Vagina (tissue), 2 donors: Measurements from ENCODE around the gene ATG4B. TPM values are rescaled to one million over a fixed set of nuclear protein-coding genes. Genes with fewer than 3 reads are reported as not detected.

Experiments used
- DNase-seq, 2 donors: peaks; one replicate each; pipeline ENCODE4 v3.0.0-alpha.2; 2017; ENCODE audit errors: extremely low spot score in 2 of 2
- H3K27ac ChIP-seq: fragments of 200-600 bp; sonication (generic); one replicate; pipeline ENCODE4 v1.5.1; 2019
- H3K27me3 ChIP-seq: fragments of 200-600 bp; sonication (generic); one replicate; pipeline ENCODE4 v1.5.1; 2019
- H3K36me3 ChIP-seq, 2 donors: fragments of 200-600 bp; sonication (generic); one replicate each; pipeline ENCODE4 v1.5.1; 2017 to 2019
- H3K4me1 ChIP-seq: fragments of 200-600 bp; sonication (generic); one replicate; pipeline ENCODE4 v1.5.1; 2019
- H3K4me3 ChIP-seq, 2 donors: fragments of 200-600 bp; sonication (generic); 1 replicate in 1 of 2; 2 replicates in 1 of 2; pipeline ENCODE4 v1.5.1; 2016 to 2019
- H3K9me3 ChIP-seq: fragments of 200-600 bp; sonication (generic); one replicate; pipeline ENCODE4 v1.5.1; 2019
- POLR2A ChIP-seq, 2 donors: fragments of 450-650 bp; IDR thresholded peaks; one replicate each; pipeline ENCODE4 v1.6.1; 2017; ENCODE audit warnings: antibody characterized with exemption in 2 of 2, mild to moderate bottlenecking in 2 of 2, moderate library complexity in 2 of 2
- POLR2AphosphoS5 ChIP-seq, 2 donors: sonication (generic); formaldehyde crosslinking; IDR thresholded peaks; one replicate each; pipeline ENCODE4 v1.9.0; 2017; ENCODE audit warnings: antibody characterized with exemption in 2 of 2, mild to moderate bottlenecking in 2 of 2, low read depth in 1 of 2; ENCODE audit not compliant: insufficient read depth in 1 of 2
- intact Hi-C: fragments of 100-400 bp; cut with DNase I; formaldehyde crosslinking; loops from one replicate; pipeline ENCODE4 v1.15.1; 2023
- total RNA-seq: library from RNA; depleted of rRNA; stranded (reverse); fragments of >200 nt; gene quantifications from one replicate; pipeline ENCODE4 v1.2.3, GENCODE V29; 2016
- TF ChIP-seq, protein P1 (sequence below), 3 experiments: fragments of 450-650 bp in 2 of 3; fragments of 200-600 bp in 1 of 3; sonication (generic) in 1 of 3; IDR thresholded peaks; one replicate each; pipeline ENCODE4 v1.5.1; 2017 to 2019; ENCODE audit warnings: antibody characterized with exemption in 3 of 3, mild to moderate bottlenecking in 2 of 3, moderate library complexity in 2 of 3

Gene ATG4B
- total RNA-seq, 1 donor from 2014 or later = 104 TPM

DNA sequence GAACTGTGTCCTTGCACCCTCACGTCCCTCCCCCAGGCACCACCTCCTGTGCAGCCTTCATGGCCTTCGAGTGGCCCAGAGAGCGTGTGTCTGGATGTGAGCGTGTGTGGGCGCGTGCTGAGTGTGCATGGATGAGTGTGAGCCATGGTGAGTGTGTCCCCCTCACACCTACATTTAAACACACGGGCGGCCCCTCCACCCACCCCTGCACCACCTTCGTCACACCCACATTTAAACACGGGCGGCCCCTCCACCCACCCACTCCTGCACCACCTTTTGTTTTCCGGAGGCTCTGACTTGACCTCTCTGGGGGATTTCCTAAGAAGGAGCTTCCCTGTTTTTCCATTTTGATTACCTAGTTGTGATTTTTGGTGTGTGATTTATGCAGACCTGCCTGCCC is 31.3 kb downstream of the ATG4B start:
- TF ChIP-seq POLR2A (IDR thresholded peaks at IDR 0.05) = no peak
- TF ChIP-seq, protein P1, sequence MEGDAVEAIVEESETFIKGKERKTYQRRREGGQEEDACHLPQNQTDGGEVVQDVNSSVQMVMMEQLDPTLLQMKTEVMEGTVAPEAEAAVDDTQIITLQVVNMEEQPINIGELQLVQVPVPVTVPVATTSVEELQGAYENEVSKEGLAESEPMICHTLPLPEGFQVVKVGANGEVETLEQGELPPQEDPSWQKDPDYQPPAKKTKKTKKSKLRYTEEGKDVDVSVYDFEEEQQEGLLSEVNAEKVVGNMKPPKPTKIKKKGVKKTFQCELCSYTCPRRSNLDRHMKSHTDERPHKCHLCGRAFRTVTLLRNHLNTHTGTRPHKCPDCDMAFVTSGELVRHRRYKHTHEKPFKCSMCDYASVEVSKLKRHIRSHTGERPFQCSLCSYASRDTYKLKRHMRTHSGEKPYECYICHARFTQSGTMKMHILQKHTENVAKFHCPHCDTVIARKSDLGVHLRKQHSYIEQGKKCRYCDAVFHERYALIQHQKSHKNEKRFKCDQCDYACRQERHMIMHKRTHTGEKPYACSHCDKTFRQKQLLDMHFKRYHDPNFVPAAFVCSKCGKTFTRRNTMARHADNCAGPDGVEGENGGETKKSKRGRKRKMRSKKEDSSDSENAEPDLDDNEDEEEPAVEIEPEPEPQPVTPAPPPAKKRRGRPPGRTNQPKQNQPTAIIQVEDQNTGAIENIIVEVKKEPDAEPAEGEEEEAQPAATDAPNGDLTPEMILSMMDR (IDR thresholded peaks at IDR 0.05) = no peak
- TF ChIP-seq POLR2AphosphoS5 (IDR thresholded peaks at IDR 0.05; ENCODE audit: insufficient read depth in 1 of 2, low read depth in 1 of 2) = no peak
- H3K27me3 ChIP-seq = no peaks in the 10 kb centered on the region
- H3K9me3 ChIP-seq = no peaks in the 10 kb centered on the region
- H3K4me1 ChIP-seq = no peaks in the 10 kb centered on the region
- no peak for DNase-seq
- H3K27ac ChIP-seq = no peak overlapping the region
- peaks cover 0 to 63% of the 10 kb centered on the region in 2 donors for H3K36me3 ChIP-seq
- H3K4me3 ChIP-seq = no peak overlapping the region
- intact Hi-C loops = no loop called here

DNA sequence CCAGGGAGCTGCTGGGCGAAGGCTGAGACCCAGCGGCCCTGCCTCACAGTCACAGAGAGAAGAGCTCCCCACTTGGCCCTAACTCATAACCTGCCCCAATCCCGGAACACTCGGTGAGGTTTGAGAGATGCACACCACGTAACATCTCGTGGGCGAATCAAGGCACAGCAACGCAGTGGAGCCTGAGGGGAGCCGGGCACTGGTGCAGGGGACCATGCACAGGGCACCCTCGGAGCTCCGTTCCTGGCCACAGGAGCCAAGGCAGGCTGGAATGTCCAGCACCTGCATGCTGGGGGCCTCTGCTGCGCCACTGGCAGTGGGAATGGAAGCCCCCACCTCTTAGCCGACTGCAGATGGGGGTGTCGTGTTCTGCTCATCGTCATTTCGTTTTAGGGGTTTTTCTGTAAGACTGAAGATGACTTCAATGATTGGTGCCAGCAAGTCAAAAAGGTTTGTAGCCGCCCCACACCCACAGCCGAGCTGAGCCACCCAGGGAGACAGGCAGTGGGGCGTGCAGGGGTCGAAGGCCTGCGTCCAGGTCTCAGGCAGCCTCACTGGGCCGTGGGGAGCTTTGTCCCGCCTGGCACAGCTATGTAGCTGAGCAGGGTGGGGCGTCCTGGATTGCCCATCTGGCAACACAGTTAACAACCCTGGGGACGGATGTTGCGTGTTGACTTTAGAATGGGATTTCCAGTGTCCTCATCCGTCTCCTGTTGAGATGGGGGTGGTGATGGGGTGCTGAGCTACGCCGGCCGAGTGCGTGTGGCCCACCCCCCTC is 33.0 kb downstream of the ATG4B start:
- intact Hi-C loops = no loop called here
- no peak for DNase-seq

DNA sequence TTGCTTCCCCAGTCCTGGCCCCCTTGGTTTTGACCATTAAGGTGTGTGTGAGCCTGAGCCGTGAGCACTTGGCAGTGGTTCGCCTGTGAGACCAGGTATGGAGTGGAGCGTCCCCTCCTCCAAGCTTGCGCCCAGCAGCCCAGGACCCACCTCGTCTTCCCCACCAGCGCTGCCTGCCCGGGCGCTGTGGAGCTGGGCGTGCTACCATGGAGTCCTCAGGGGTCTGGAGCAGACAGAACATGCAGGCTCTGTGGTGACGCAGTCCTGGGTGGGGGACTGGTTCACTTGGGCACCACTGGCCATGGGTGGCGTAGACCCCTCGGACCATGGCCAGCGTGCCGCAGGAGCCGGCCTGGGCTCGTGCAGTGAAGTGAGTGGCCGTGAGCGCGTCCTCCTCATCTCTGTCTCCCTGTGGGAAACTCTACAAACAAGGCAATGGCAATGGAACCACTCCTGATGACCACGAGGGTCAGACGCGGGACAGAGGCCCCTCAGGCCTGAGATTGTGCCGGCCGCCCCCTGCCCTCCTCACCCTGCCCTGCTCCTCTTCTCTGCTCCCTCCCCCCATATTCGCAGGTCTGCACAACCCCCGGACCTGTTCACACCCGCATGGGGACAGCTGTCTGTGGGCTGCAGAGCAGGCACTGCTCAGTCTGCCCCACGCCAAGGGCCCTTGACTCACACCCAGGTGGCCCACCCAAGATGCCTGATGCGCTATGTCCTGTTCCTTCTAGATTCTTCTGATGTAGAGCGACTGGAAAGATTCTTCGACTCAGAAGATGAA is 34.2 kb downstream of the ATG4B start:
- H3K4me1 ChIP-seq = no peaks in the 10 kb centered on the region
- no peak for DNase-seq
- no peaks in the 10 kb centered on the region for H3K27me3 ChIP-seq
- intact Hi-C loops = no loop called here
- H3K36me3 ChIP-seq = peaks cover 0 to 69% of the 10 kb centered on the region in 2 donors
- no peak overlapping the region for H3K4me3 ChIP-seq
- TF ChIP-seq POLR2AphosphoS5 (IDR thresholded peaks at IDR 0.05; ENCODE audit: insufficient read depth in 1 of 2, low read depth in 1 of 2) = no peak
- TF ChIP-seq POLR2A (IDR thresholded peaks at IDR 0.05) = no peak
- TF ChIP-seq, protein P1 (IDR thresholded peaks at IDR 0.05) = no peak
- no peak overlapping the region for H3K27ac ChIP-seq
- H3K9me3 ChIP-seq = no peaks in the 10 kb centered on the region

More for the DNA sequence above, 33.0 kb downstream of the ATG4B start:
- TF ChIP-seq, protein P1 (IDR thresholded peaks at IDR 0.05) = no peak
- no peak for TF ChIP-seq POLR2A (IDR thresholded peaks at IDR 0.05)
- TF ChIP-seq POLR2AphosphoS5 (IDR thresholded peaks at IDR 0.05; ENCODE audit: insufficient read depth in 1 of 2, low read depth in 1 of 2) = no peak
- Histone ChIP-seq H3K9me3 (no peaks in the 10 kb centered on the region), H3K27ac (no peak overlapping the region), H3K4me3 (no peak overlapping the region), H3K4me1 (no peaks in the 10 kb centered on the region), H3K36me3 (peaks cover 0 to 63% of the 10 kb centered on the region in 2 donors), H3K27me3 (no peaks in the 10 kb centered on the region)

DNA sequence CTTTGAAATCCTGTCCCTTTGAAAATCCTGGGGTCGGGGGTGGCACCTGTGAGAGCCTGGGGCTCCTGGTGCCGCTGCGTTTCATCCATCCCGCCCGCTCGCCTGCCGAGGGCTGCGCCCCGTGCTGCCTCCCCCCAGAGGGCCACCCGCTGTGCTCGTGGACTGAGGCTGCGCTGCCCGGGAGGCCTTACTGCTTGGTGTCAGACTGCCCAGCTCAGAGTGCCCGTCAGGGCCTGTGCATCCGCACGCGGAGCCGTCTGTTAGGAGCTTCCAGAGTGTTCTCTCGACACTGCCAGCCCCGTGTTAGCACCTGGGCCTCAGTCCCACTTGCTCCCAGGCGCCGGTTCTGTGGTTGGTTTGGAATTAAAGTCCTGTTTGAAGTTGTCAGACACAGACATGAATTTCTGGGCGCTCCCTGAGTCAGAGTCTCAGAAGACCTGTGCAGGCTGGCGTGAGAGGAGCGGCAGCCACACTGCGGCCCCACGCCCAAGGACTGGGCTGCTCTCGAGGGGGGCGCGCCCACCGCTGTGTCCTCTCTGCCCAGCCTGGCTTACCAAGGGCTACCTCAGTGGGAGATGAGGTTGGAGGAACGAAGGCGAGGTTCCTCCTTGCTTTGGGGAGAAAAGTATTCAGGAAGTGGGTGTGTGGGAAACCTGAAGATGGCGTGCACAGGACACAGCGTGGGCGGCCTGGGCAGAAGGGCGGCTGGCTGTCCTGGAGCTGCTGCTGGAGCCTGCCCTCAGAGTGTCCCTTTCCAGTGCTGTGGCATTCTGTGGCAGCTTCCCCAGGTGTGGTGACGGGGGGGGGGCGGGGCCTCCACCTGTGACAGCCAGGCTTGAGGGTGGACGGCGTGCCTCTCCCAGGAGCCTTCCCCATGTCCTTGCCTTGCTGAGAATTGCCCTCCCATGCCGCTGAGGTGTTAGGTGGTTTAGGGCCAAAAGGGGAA is 35.0 kb downstream of the ATG4B start:
- intact Hi-C loops = no loop called here
- no peak for TF ChIP-seq POLR2AphosphoS5 (IDR thresholded peaks at IDR 0.05; ENCODE audit: insufficient read depth in 1 of 2, low read depth in 1 of 2)
- TF ChIP-seq POLR2A (IDR thresholded peaks at IDR 0.05) = no peak
- TF ChIP-seq, protein P1 (IDR thresholded peaks at IDR 0.05) = no peak
- H3K36me3 ChIP-seq = peaks cover 0 to 69% of the 10 kb centered on the region in 2 donors

More for the DNA sequence above, 35.0 kb downstream of the ATG4B start:
- Histone ChIP-seq H3K27me3 (no peaks in the 10 kb centered on the region), H3K4me3 (no peak overlapping the region), H3K4me1 (no peaks in the 10 kb centered on the region), H3K9me3 (no peaks in the 10 kb centered on the region), H3K27ac (no peak overlapping the region)
- DNase-seq = no peak
